Activated T-helper 17 cell treated with anti-CD3 and anti-CD28 coated beads, Interleukin-2, amount 50 U/mL, for 72 hours (primary cell): ENCODE results near the gene CHRFAM7A. TPM values are rescaled to one million over a fixed set of nuclear protein-coding genes. Genes with fewer than 3 reads are reported as not detected.
"Not testable (repeated sequence)": the region's sequence is repeated elsewhere in the genome, so short reads cannot be mapped to it uniquely, and the experiment has no call there.

ENCODE experiments used
- ATAC-seq: fragments of 150-1000 bp; cut with Tn5 transposase; replicated peaks from 2 replicates; pipeline ENCODE4 v1.10.0; 2021; ENCODE audit warnings: mild to moderate bottlenecking, moderate library complexity
- H3K27ac Mint-ChIP-seq: one replicate; pipeline ENCODE4 v1.8.0; 2022; ENCODE audit warnings: mixed read lengths
- H3K27me3 Mint-ChIP-seq: one replicate; pipeline ENCODE4 v1.8.0; 2022; ENCODE audit warnings: mixed read lengths
- H3K36me3 Mint-ChIP-seq: one replicate; pipeline ENCODE4 v1.8.0; 2022; ENCODE audit warnings: low read depth, mild to moderate bottlenecking, mixed read lengths
- H3K4me1 Mint-ChIP-seq: one replicate; pipeline ENCODE4 v1.8.0; 2022; ENCODE audit warnings: mixed read lengths
- H3K4me3 Mint-ChIP-seq: one replicate; pipeline ENCODE4 v1.8.0; 2022; ENCODE audit warnings: mild to moderate bottlenecking, mixed read lengths
- H3K9me3 Mint-ChIP-seq: one replicate; pipeline ENCODE4 v1.8.0; 2022; ENCODE audit warnings: mixed read lengths
- total RNA-seq, 2 donors: library from RNA; stranded (reverse); gene quantifications; one replicate each; pipeline ENCODE4 v1.2.3, GENCODE V29; 2022

Gene CHRFAM7A
- total RNA-seq, 2 donors from 2014 or later = not detected

GRCh38 chr15:30361404-30361803 lies 31.9 kb downstream of the CHRFAM7A start:
- not testable (repeated sequence) for H3K27me3 Mint-ChIP-seq, H3K9me3 Mint-ChIP-seq, ATAC-seq, H3K4me1 Mint-ChIP-seq, H3K27ac Mint-ChIP-seq, H3K4me3 Mint-ChIP-seq, H3K36me3 Mint-ChIP-seq

- not testable (repeated sequence) for H3K4me1 Mint-ChIP-seq, H3K27me3 Mint-ChIP-seq, H3K27ac Mint-ChIP-seq, H3K9me3 Mint-ChIP-seq, ATAC-seq, H3K36me3 Mint-ChIP-seq, H3K4me3 Mint-ChIP-seq
Observed at GRCh38 chr15:30360990-30361389, 32.4 kb downstream of the CHRFAM7A start.

- not testable (repeated sequence) for H3K4me3 Mint-ChIP-seq, ATAC-seq, H3K9me3 Mint-ChIP-seq, H3K36me3 Mint-ChIP-seq, H3K27me3 Mint-ChIP-seq, H3K4me1 Mint-ChIP-seq, H3K27ac Mint-ChIP-seq
Observed at GRCh38 chr15:30355043-30355442, 38.3 kb downstream of the CHRFAM7A start.

- not testable (repeated sequence) for H3K27ac Mint-ChIP-seq, H3K27me3 Mint-ChIP-seq, H3K9me3 Mint-ChIP-seq, H3K4me3 Mint-ChIP-seq, H3K4me1 Mint-ChIP-seq, ATAC-seq, H3K36me3 Mint-ChIP-seq
Observed at GRCh38 chr15:30349803-30350202, 43.5 kb downstream of the CHRFAM7A start.

GRCh38 chr15:30336584-30336983 lies 56.8 kb downstream of the CHRFAM7A start:
- H3K27ac Mint-ChIP-seq, H3K9me3 Mint-ChIP-seq, H3K27me3 Mint-ChIP-seq, H3K36me3 Mint-ChIP-seq, ATAC-seq, H3K4me1 Mint-ChIP-seq, H3K4me3 Mint-ChIP-seq: not testable (repeated sequence)

GRCh38 chr15:30334152-30334551 lies 59.2 kb downstream of the CHRFAM7A start:
- not testable (repeated sequence) for H3K4me3 Mint-ChIP-seq, H3K27ac Mint-ChIP-seq, H3K4me1 Mint-ChIP-seq, H3K9me3 Mint-ChIP-seq, H3K36me3 Mint-ChIP-seq, ATAC-seq, H3K27me3 Mint-ChIP-seq

GRCh38 chr15:30326145-30326544 lies 67.2 kb downstream of the CHRFAM7A start:
- H3K4me3 Mint-ChIP-seq, ATAC-seq, H3K4me1 Mint-ChIP-seq, H3K36me3 Mint-ChIP-seq, H3K27ac Mint-ChIP-seq, H3K27me3 Mint-ChIP-seq, H3K9me3 Mint-ChIP-seq: not testable (repeated sequence)

- not testable (repeated sequence) for H3K27ac Mint-ChIP-seq, ATAC-seq, H3K4me1 Mint-ChIP-seq, H3K36me3 Mint-ChIP-seq, H3K9me3 Mint-ChIP-seq, H3K27me3 Mint-ChIP-seq, H3K4me3 Mint-ChIP-seq
Observed at GRCh38 chr15:30321063-30321462, 72.3 kb downstream of the CHRFAM7A start.

- H3K4me1 Mint-ChIP-seq, H3K27ac Mint-ChIP-seq, H3K36me3 Mint-ChIP-seq, H3K9me3 Mint-ChIP-seq, H3K27me3 Mint-ChIP-seq, H3K4me3 Mint-ChIP-seq, ATAC-seq: not testable (repeated sequence)
Observed at GRCh38 chr15:30315704-30316103, 77.6 kb downstream of the CHRFAM7A start.

- ATAC-seq, H3K27ac Mint-ChIP-seq, H3K27me3 Mint-ChIP-seq, H3K9me3 Mint-ChIP-seq, H3K36me3 Mint-ChIP-seq, H3K4me1 Mint-ChIP-seq, H3K4me3 Mint-ChIP-seq: not testable (repeated sequence)
Observed at GRCh38 chr15:30310575-30310974, 82.8 kb downstream of the CHRFAM7A start.

Other genes starting within 250 kb of the CHRFAM7A start
- gene GOLGA8R, start 20.7 kb upstream of the CHRFAM7A start, total RNA-seq = 1 to 10 TPM; 1.0 to 1.6 TPM
- not detected for gene GOLGA8Q, start 158.5 kb upstream of the CHRFAM7A start, total RNA-seq
- not detected for gene GOLGA8H, start 210.5 kb upstream of the CHRFAM7A start, total RNA-seq